Activated naive CD4-positive, alpha-beta T cell treated with anti-CD3 and anti-CD28 coated beads for 36 hours (primary cell): ENCODE measurements around the gene GPC1. TPM values are rescaled to one million over a fixed set of nuclear protein-coding genes. Genes with fewer than 3 reads are reported as not detected.

Experiments used
- CTCF ChIA-PET: fragments of 350-600 bp; sonication (Branson Sonifier 250); formaldehyde crosslinking; loops from one replicate; lab custom pipeline; 2021; ENCODE audit warnings: antibody characterized with exemption; lab: Charles Lee
- DNase-seq: peaks from one replicate; pipeline ENCODE4 v3.0.0-alpha.2; 2020
- H3K27ac Mint-ChIP-seq: one replicate; pipeline ENCODE4 v1.8.0; 2021; ENCODE audit warnings: mild to moderate bottlenecking, mixed read lengths
- H3K27me3 Mint-ChIP-seq: one replicate; pipeline ENCODE4 v1.8.0; 2021; ENCODE audit warnings: low read depth, mixed read lengths
- H3K36me3 Mint-ChIP-seq: one replicate; pipeline ENCODE4 v1.8.0; 2021; ENCODE audit warnings: low read depth, mixed read lengths
- H3K4me1 Mint-ChIP-seq: one replicate; pipeline ENCODE4 v1.8.0; 2021; ENCODE audit warnings: low read depth, mixed read lengths
- H3K4me3 Mint-ChIP-seq: one replicate; pipeline ENCODE4 v1.8.0; 2021; ENCODE audit warnings: mild to moderate bottlenecking, moderate library complexity, mixed read lengths
- H3K9me3 Mint-ChIP-seq: one replicate; pipeline ENCODE4 v1.8.0; 2021; ENCODE audit warnings: mixed read lengths
- intact Hi-C: fragments of 100-400 bp; cut with micrococcal nuclease; formaldehyde crosslinking; loops from one replicate; pipeline ENCODE4 v1.15.1; 2023
- total RNA-seq, 2 experiments: library from RNA; stranded (reverse); gene quantifications; one replicate each; pipeline ENCODE4 v1.2.3, GENCODE V29; 2021

GPC1 gene
- total RNA-seq, 2 experiments from 2014 or later = 1.2 to 1.5 TPM

DNA sequence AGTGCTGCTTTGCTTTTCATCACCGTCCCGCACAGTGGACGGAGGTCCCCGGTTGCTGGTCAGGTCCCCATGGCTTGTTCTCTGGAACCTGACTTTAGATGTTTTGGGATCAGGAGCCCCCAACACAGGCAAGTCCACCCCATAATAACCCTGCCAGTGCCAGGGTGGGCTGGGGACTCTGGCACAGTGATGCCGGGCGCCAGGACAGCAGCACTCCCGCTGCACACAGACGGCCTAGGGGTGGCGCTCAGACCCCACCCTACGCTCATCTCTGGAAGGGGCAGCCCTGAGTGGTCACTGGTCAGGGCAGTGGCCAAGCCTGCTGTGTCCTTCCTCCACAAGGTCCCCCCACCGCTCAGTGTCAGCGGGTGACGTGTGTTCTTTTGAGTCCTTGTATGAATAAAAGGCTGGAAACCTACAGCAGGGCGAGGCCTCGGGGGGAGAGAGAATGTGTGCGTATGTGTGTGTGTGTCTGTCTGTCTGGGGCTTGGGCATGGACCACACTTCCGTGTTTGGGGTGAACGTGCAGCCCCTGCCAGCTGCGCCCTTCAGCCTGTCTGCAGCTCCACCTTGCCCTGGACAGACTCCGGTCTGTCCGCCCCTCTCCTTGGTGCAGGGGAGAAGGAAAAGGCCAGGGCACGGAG, 32.3 kb downstream of the GPC1 start:
- Mint-ChIP-seq H3K4me3 (no peak overlapping the region), H3K9me3 (peaks cover 2% of the 10 kb centered on the region)
- intact Hi-C loops = no loop called here

DNA sequence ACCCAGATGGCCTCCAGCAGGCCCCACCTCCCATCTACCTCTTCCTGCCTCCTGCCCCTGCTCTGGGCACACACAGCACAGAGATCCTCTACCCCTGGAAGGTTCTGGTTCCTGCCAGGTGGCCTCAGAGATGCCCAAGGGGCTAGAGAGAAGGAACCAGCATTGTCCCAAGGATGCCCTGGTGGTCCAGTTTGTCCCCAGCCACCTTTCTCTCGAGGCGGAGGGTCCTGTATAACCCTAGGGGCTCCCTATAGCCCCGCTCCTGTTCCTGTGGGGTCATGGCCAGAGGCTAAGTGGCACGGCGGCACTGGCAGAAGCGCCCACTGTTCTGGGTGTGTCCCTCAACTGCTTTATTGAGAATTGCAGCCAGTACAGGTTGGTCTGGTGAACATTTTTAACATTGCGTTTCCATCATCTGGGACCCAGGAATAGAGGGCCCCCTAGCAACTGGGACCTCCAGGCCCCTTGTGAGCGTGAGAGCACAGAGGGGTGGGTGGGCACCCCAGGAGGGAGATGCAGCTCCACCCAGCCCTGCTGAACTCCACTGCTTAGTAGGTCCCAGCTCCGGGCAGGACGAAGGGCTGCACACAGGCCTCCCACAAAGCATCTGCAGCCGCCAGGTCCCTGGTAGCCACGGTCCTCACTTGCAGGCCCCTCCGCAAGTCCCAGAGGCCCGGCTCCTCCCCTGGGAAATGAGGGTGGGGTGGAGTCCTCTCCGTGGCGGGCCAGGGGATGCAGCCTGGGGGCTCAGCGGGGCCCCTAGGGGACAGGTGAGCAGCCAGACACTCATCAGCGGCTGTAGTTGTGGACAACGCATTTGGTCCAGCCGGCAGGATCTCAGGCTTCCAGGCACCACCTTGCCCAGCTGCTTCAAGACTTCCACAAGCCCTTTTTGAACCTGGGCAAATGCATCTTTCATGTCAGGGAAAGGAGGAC, 33.1 kb downstream of the GPC1 start:
- CTCF ChIA-PET = no interaction called here
- Mint-ChIP-seq H3K27ac (no peak overlapping the region), H3K4me1 (no peaks in the 10 kb centered on the region), H3K4me3 (no peak overlapping the region), H3K9me3 (peaks cover 8% of the 10 kb centered on the region), H3K36me3 (peaks cover 7% of the 10 kb centered on the region), H3K27me3 (no peaks in the 10 kb centered on the region)
- intact Hi-C loops = no loop called here
- DNase-seq = peak; percentile 2

More for the DNA sequence above, 32.3 kb downstream of the GPC1 start:
- Mint-ChIP-seq H3K27ac (no peak overlapping the region), H3K4me1 (no peaks in the 10 kb centered on the region), H3K36me3 (peaks cover 5% of the 10 kb centered on the region), H3K27me3 (no peaks in the 10 kb centered on the region)
- DNase-seq = peak; percentile 3
- CTCF ChIA-PET = no interaction called here

DNA sequence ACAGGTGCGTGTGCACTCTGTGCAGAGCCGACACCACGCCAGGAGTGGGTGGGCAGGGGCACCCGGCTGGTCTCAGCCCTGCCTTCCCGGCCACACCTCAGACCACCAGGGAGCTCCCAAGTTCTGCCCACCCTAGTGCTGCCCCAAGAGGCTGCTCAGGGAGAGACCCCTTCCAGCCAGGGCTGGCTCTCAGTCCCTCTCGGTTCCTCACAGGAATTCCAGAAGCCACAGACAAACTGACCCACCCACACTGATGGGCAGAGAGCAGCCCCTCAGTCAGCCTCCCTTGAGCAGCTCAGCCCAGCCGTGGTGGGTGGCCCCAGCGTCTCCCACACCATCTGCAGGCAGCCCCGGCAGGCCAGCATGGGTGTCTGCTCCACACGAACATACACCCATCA, 33.8 kb downstream of the GPC1 start:
- CTCF ChIA-PET = no interaction called here
- intact Hi-C loops = no loop called here

DNA sequence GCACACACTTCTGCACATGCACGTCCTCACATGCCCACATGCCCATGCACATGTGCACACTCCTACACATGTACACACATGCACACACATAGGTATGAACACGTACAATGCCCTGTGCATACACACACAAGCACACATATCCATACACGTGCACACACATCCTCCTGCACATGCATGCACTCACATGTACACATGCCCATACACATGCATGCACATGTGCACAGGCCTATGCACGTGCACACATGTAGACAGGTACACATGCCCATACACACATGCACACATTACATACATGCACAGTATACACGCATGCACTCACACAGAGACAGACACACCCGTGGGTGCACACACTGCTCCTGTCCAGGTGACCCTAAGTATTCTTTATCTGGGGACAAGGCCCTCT, 34.3 kb downstream of the GPC1 start:
- peaks cover 15% of the 10 kb centered on the region for H3K9me3 Mint-ChIP-seq
- no peaks in the 10 kb centered on the region for H3K27me3 Mint-ChIP-seq
- H3K4me1 Mint-ChIP-seq = no peaks in the 10 kb centered on the region
- no peak for DNase-seq
- H3K27ac Mint-ChIP-seq = no peak overlapping the region
- intact Hi-C loops = no loop called here
- CTCF ChIA-PET = no interaction called here
- peaks cover 10% of the 10 kb centered on the region for H3K36me3 Mint-ChIP-seq
- no peak overlapping the region for H3K4me3 Mint-ChIP-seq

More for the DNA sequence above, 33.8 kb downstream of the GPC1 start:
- Mint-ChIP-seq H3K36me3 (peaks cover 10% of the 10 kb centered on the region), H3K27me3 (no peaks in the 10 kb centered on the region), H3K4me1 (no peaks in the 10 kb centered on the region), H3K4me3 (no peak overlapping the region), H3K9me3 (peaks cover 12% of the 10 kb centered on the region), H3K27ac (no peak overlapping the region)
- DNase-seq = no peak

DNA sequence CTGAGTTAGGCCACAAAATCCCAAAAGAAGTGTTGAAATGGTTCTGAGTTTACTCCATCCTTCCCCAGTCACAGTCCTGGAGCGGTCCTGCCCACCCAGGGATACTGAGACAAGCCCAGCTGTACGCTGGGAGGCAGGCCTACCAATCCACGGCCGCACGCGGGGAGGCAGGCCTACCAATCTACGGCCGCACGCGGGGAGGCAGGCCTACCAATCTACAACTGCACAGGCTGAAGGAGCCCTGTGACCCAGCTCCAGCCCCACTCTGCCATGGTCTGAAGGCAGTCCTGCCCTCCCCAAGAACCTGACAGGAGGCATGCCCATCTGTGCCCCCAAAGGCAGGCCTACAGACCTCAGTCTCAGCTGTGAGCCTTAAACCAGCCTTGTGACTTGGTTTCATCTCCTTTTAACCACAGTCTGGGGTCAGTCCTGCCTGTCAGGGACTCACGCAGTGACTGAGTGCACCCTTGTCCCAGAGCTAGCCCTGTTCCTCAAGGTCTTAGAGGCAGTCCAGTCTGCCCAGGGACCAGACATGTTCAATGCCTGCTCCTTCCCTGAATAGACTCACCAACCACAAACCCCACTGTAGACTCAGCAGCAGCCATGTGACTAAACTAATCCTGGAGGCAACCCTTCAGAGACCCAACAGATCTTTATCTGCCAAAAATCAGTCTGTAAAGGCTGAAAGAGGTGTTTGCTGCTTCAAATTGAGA, 36.8 kb downstream of the GPC1 start:
- Mint-ChIP-seq H3K36me3 (peaks cover 17% of the 10 kb centered on the region), H3K4me1 (no peaks in the 10 kb centered on the region), H3K27me3 (no peaks in the 10 kb centered on the region), H3K27ac (no peak overlapping the region), H3K4me3 (no peak overlapping the region), H3K9me3 (peaks cover 21% of the 10 kb centered on the region)
- intact Hi-C loops = no loop called here
- DNase-seq = no peak
- CTCF ChIA-PET = no interaction called here

DNA sequence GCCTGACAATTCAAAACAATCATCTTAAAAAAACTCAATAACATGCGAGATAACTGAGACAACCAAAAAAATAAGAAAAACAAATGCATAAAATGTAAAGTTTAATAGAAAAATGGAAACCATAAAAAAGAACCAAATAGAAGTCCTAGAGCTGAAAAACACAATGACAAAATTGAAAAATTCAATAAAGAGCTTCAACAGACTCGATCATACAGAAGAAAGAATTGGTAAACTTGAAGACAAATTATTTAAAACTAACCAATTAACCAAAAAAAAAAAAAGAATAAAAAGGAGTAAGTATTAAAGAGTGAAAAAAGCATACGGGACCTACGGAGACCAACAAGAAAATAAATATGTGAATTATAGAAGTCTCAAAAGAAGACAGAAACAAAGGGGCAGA, 37.7 kb downstream of the GPC1 start:
- peaks cover 19% of the 10 kb centered on the region for H3K36me3 Mint-ChIP-seq
- H3K4me3 Mint-ChIP-seq = no peak overlapping the region
- H3K4me1 Mint-ChIP-seq = no peaks in the 10 kb centered on the region

DNA sequence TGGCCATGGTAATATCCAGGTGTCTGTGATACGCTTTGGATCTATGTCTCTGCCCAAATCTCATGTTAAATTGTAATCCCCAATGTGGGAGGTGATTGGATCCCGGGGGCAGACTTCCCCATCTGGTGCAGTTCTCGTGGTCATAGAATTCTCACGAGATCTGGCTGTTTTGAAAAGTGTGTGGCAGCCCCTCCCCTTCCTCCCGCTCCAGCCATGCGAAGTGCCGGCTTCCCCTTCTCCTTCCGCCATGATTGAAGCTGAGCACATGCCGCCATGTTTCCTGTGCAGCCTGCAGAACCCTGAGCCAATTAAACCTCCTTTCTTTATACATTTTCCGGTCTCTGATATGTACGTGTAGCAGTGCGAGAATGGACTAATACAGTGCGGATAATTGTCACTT, 42.5 kb downstream of the GPC1 start:
- Mint-ChIP-seq H3K4me3 (no peak overlapping the region), H3K36me3 (peaks cover 14% of the 10 kb centered on the region), H3K4me1 (no peaks in the 10 kb centered on the region), H3K27ac (no peak overlapping the region), H3K9me3 (peaks cover 20% of the 10 kb centered on the region), H3K27me3 (no peaks in the 10 kb centered on the region)
- CTCF ChIA-PET = interaction anchor here (1.3 kb wide), 1 partner anchor 19 kb away, joined by 3 read pairs; no protein-coding TSS in a partner anchor
- intact Hi-C loops = no loop called here
- no peak for DNase-seq

More for the DNA sequence above, 37.7 kb downstream of the GPC1 start:
- Mint-ChIP-seq H3K27ac (no peak overlapping the region), H3K9me3 (peaks cover 21% of the 10 kb centered on the region), H3K27me3 (no peaks in the 10 kb centered on the region)
- intact Hi-C loops = no loop called here
- CTCF ChIA-PET = no interaction called here
- no peak for DNase-seq

DNA sequence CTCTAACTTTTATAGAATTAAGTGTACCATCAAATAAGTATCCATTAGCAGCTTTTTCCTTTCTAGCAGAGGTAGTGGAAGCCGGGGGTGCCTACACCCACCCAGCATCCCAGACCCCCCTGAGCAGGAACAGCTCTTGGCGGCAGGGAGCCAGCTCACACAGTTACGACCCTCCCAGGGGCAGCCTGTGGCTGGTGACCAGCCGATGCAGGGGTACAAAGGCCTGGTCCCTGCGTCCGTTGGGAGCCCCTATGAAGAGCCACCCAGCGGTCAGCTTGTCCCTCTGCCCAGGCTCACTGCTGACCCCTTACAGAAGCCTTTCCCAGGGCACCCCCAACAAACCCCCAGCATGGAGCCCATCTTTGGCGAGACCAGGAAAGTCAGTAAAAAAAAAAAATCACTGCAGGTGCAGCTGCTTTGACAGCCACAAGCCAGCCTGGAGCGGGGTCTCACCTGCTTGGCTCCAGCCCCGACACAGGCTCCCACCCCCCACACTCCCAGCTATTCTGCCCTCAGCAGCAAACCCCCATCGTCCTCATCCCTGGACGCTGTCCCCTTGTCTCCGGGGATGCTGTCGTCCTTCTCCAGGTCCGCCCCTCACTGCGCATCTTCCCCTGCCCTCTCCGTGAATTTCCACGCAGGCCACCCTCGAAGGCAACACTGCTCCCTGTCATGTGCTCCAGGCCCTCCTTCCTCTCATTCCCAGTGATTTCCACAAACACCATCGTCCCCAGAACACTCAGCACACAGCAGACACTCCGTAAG, 43.1 kb downstream of the GPC1 start:
- intact Hi-C loops = no loop called here
- peaks cover 14% of the 10 kb centered on the region for H3K9me3 Mint-ChIP-seq
- DNase-seq = no peak
- H3K36me3 Mint-ChIP-seq = peaks cover 12% of the 10 kb centered on the region
- no peaks in the 10 kb centered on the region for H3K4me1 Mint-ChIP-seq
- CTCF ChIA-PET = no interaction called here
- H3K27me3 Mint-ChIP-seq = no peaks in the 10 kb centered on the region
- no peak overlapping the region for H3K27ac Mint-ChIP-seq
- H3K4me3 Mint-ChIP-seq = no peak overlapping the region

DNA sequence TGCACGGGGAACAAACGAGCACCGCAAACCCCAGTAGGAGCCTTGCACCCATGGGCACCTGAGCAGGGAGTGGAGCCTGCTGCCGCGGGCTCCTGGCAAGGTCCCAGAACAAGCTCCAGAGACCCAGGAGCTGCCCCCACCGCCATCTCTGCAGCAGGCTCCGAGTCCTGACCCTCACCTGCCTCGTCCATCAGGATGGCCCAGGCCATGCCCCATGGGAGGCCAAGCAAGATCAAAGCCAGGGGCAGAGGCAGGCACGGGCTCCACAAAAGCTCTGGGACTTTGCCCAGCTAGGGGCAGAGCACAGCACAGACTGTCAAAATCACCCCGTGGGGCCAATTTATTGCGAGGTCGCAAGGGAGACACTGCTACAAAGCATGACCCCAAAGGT, 43.6 kb downstream of the GPC1 start:
- no peak overlapping the region for H3K4me3 Mint-ChIP-seq
- H3K27ac Mint-ChIP-seq = no peak overlapping the region
- no peak for DNase-seq
- H3K9me3 Mint-ChIP-seq = peaks cover 10% of the 10 kb centered on the region
- peaks cover 11% of the 10 kb centered on the region for H3K36me3 Mint-ChIP-seq
- H3K4me1 Mint-ChIP-seq = no peaks in the 10 kb centered on the region
- no peaks in the 10 kb centered on the region for H3K27me3 Mint-ChIP-seq
- CTCF ChIA-PET = interaction anchor here (0.6 kb wide), 1 partner anchor 8 kb away, joined by 3 read pairs; no protein-coding TSS in a partner anchor
- intact Hi-C loops = no loop called here

DNA sequence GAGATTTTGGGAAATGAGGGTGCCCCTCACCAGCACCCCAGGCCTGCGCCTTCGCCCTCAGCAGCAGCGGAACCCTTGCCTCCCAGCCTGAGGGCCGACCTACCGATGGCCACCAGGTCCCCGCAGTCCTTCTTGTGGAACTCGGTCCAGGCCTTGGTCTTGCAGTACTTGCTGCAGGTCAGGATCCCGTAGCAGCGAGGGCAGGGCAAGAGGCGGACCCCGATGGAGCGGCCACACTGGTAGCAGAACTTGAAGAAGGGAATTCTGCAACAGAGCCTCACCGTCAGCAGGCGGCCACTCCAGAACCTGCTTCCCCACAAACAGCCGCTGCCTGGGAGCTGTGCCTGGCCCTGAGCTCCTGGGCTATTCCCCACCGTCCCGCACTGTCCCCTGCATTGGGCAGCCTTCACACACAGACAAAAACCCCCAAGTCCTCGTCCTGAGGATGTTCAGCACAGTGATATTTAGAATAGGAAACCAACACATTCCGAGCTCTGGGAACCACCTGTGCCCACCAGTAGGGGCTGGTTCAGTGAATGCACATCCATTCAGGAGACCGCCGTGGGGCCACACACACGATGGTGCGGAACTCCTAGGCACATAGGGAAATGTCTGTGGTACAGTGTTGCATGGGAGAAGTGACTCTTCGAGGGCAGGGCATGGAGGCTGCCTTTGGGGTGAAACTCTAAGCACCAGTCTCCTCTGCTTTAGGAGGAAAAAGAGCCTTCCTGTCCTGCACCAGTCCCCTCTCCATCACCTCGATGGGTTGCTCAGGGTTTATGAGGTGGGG, 45.6 kb downstream of the GPC1 start:
- no peak overlapping the region for H3K27ac Mint-ChIP-seq
- DNase-seq = no peak
- no peaks in the 10 kb centered on the region for H3K27me3 Mint-ChIP-seq
- H3K9me3 Mint-ChIP-seq = peaks cover 8% of the 10 kb centered on the region
- H3K36me3 Mint-ChIP-seq = peaks cover 12% of the 10 kb centered on the region
- CTCF ChIA-PET = no interaction called here
- H3K4me1 Mint-ChIP-seq = no peaks in the 10 kb centered on the region
- H3K4me3 Mint-ChIP-seq = no peak overlapping the region
- intact Hi-C loops = no loop called here

DNA sequence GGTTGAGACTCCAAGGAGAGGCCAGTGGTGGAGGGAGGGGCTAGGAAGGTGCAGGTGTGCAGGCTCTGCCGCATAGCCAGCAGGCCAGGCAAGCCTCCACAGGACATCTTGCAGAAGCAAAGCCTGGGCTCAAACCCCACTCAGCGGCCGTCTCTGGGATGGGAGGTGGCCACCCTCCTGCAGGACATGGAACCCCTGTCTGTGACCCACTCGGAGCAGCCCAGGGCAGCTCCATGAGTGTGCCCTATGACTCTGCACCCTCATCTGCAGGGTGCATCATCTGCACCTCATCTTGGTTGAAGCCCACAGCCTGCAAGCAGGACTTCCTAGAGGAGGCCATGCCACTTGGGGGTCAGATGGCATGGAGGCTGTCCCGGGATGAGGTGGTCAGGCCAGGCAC, 46.3 kb downstream of the GPC1 start:
- intact Hi-C loops = no loop called here
- H3K4me3 Mint-ChIP-seq = no peak overlapping the region
- no peaks in the 10 kb centered on the region for H3K4me1 Mint-ChIP-seq
- peaks cover 6% of the 10 kb centered on the region for H3K9me3 Mint-ChIP-seq
- peaks cover 8% of the 10 kb centered on the region for H3K36me3 Mint-ChIP-seq
- no peaks in the 10 kb centered on the region for H3K27me3 Mint-ChIP-seq
- CTCF ChIA-PET = no interaction called here
- no peak for DNase-seq
- H3K27ac Mint-ChIP-seq = no peak overlapping the region
